Daoy (cell line): ENCODE results near the gene AGA. TPM values are rescaled to one million over a fixed set of nuclear protein-coding genes. Genes with fewer than 3 reads are reported as not detected.

ENCODE experiments used
- DNase-seq: peaks from one replicate; pipeline ENCODE4 v3.0.0-alpha.2; 2015; ENCODE audit warnings: low read depth
- total RNA-seq: library from RNA; depleted of rRNA; stranded (reverse); fragments of >200 nt; shearing (Covaris generic); gene quantifications from 2 replicates; pipeline ENCODE4 v1.2.3, GENCODE V29; 2014; rRNA removed

The AGA gene
- total RNA-seq, 1 experiment from 2014 or later = 12.4 TPM

DNA sequence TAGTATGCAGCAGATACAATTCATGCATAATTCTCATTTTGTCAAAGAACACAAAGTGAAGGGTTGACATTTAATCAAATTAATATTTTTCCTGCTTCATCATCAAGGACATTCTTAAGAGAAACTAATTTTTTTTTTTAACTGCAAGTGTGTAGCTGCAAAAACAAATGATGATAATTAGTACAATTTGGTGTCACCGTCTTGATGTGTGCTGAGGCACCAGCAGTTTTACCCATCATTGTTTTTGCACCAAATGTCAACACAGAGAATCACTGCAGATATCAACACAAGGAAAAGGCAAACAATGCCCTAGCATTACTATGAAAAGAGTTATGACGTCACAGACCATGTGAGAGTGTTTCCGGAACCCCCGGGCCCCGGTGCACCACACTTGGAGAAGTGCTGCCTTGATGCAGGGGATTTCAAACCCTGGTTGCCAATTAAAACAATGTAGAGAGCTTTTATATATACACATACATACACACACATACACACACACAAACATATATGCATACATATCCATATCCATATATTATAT, 55.9 kb downstream of the AGA start:
- DNase-seq = no peak

DNA sequence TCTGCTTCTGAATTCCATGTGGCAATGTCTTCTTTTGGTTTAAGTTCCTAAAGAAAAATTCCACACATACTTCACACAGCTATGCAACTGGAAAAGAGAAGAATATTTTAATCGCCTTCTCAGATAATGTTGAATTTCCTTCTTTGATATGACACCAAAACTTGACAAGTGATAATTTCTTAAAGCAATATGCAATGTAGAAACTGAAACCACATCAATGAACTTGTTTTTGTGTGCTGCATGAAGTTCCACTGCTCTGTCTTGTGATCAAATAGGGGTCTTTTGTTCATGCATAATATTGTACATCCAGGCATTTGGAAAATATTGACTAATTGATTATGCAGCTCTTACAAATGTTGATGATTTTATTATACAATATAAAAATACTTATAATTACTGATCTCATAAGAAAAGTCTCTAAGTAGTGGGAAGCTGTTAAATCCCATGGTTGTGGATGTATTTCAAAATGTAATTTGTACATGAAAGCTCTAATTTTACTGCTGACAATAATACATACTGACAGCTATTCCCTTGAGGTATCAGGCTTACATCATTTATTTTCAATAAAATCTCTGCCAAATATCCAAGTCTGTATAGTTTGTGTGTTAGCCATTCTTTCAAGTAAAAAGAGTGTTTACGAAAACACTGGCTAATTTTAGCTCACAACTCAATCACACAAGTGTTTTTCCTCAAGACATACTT, 56.5 kb downstream of the AGA start:
- no peak for DNase-seq

- no peak for DNase-seq
Observed at GRCh38 chr4:177384856-177385397, 57.3 kb downstream of the AGA start.

DNA sequence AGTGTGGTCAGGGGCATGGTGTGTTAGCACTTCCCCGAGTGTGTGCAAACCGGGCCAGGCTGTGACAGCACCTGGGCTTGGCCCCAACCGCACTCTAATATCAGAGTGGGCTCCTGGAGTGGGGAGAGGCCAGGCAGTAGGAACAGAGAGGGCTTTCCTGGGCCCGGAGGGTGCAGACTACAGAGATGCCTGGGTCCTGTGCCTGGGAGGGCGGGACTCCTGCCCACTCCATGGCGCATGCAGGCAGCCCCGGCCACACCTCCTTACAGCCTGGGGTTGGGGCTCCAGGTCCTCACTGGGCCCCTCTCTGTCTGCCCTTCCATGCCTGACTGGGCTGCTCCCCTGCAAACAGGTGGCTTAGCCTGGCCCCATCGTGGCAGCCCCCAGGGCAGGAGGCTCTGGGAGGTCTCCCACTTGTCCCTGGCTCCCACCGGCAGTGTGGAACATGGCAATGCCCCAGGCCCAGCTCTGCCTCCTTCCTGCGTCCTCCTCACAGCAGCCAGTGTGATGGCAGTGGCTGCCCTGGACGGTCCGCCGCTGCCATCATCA, 60.4 kb downstream of the AGA start:
- DNase-seq = no peak

Other genes starting within 250 kb of the AGA start
- gene NEIL3, start 132.6 kb downstream of the AGA start, total RNA-seq = 11.3 and 14.5 TPM in 2 replicates